Effector memory CD8-positive, alpha-beta T cell (primary cell): ENCODE results near the gene ABCB8.
"Not testable (repeated sequence)": the region's sequence is repeated elsewhere in the genome, so short reads cannot be mapped to it uniquely, and the experiment has no call there.

Experiments
- ATAC-seq: fragments of 150-1000 bp; cut with Tn5 transposase; replicated peaks from 2 replicates; pipeline ENCODE4 v1.10.0; 2021; ENCODE audit warnings: mild to moderate bottlenecking, moderate library complexity
- DNase-seq, 3 experiments: peaks; one replicate each; pipeline ENCODE4 v3.0.0; 2021
- H3K27ac Mint-ChIP-seq, 2 donors: one replicate each; pipeline ENCODE4 v1.8.0; 2022; ENCODE audit warnings: mild to moderate bottlenecking in 2 of 2, mixed read lengths in 2 of 2, moderate library complexity in 2 of 2
- H3K27me3 Mint-ChIP-seq, 2 donors: one replicate each; pipeline ENCODE4 v1.8.0; 2022; ENCODE audit warnings: mixed read lengths in 2 of 2
- H3K36me3 Mint-ChIP-seq: one replicate; pipeline ENCODE4 v1.8.0; 2022; ENCODE audit warnings: mild to moderate bottlenecking, moderate library complexity, mixed read lengths; ENCODE audit not compliant: insufficient read depth
- H3K4me1 Mint-ChIP-seq, 2 donors: one replicate each; pipeline ENCODE4 v1.8.0; 2022; ENCODE audit warnings: low read depth in 2 of 2, mixed read lengths in 2 of 2
- H3K4me3 Mint-ChIP-seq, 2 donors: one replicate each; pipeline ENCODE4 v1.8.0; 2022; ENCODE audit warnings: mild to moderate bottlenecking in 2 of 2, mixed read lengths in 2 of 2, moderate library complexity in 2 of 2
- H3K9me3 Mint-ChIP-seq, 2 donors: one replicate each; pipeline ENCODE4 v1.8.0; 2022; ENCODE audit warnings: mixed read lengths in 2 of 2

The ABCB8 gene

GRCh38 chr7:151001546-151001945 lies 26.7 kb upstream of the ABCB8 start:
- ATAC-seq, result no peak
- Mint-ChIP-seq H3K4me3 (no peak overlapping the region), H3K27ac (no peak overlapping the region), H3K36me3 (peaks cover 18% of the 10 kb centered on the region), H3K27me3 (peaks cover 0 to 7% of the 10 kb centered on the region in 2 donors), H3K9me3 (no peaks in the 10 kb centered on the region), H3K4me1 (peaks cover 7 to 22% of the 10 kb centered on the region in 2 donors)
- no peak for DNase-seq

- peaks cover 15% of the 10 kb centered on the region for H3K36me3 Mint-ChIP-seq
- H3K27me3 Mint-ChIP-seq, result no peaks in the 10 kb centered on the region
- ATAC-seq (no peak), DNase-seq (no peak)
- no peak overlapping the region for H3K27ac Mint-ChIP-seq
- H3K9me3 Mint-ChIP-seq, result no peaks in the 10 kb centered on the region
- H3K4me3 Mint-ChIP-seq, result no peak overlapping the region
- H3K4me1 Mint-ChIP-seq, result peaks cover 15 to 26% of the 10 kb centered on the region in 2 donors
Measured at GRCh38 chr7:151003572-151003971, 24.7 kb upstream of the ABCB8 start.

GRCh38 chr7:151005566-151005965 lies 22.7 kb upstream of the ABCB8 start:
- peaks cover 21 to 25% of the 10 kb centered on the region in 2 donors for H3K4me1 Mint-ChIP-seq

GRCh38 chr7:151006590-151007300 lies 21.5 kb upstream of the ABCB8 start:
- Mint-ChIP-seq H3K27ac (peak overlapping the region in 1 of 2 donors; percentile 88), H3K9me3 (no peaks in the 10 kb centered on the region), H3K27me3 (no peaks in the 10 kb centered on the region), H3K36me3 (peaks cover 7% of the 10 kb centered on the region), H3K4me1 (peaks cover 28 to 30% of the 10 kb centered on the region in 2 donors), H3K4me3 (peak overlapping the region in 1 of 2 donors; percentile 75)
- no peak for DNase-seq
- ATAC-seq, result no peak

More at GRCh38 chr7:151005566-151005965, 22.7 kb upstream of the ABCB8 start:
- no peak for DNase-seq
- Mint-ChIP-seq H3K9me3 (no peaks in the 10 kb centered on the region), H3K4me3 (peak overlapping the region in 1 of 2 donors; percentile 27), H3K36me3 (peaks cover 4% of the 10 kb centered on the region), H3K27me3 (no peaks in the 10 kb centered on the region), H3K27ac (no peak overlapping the region)
- no peak for ATAC-seq

GRCh38 chr7:151007469-151007898 lies 20.8 kb upstream of the ABCB8 start:
- Mint-ChIP-seq H3K4me1 (peaks cover 34 to 37% of the 10 kb centered on the region in 2 donors), H3K27ac (peak overlapping the region; percentile 82 to 88), H3K9me3 (no peaks in the 10 kb centered on the region), H3K4me3 (peak overlapping the region; percentile 75 to 84), H3K36me3 (peaks cover 13% of the 10 kb centered on the region), H3K27me3 (no peaks in the 10 kb centered on the region)
- ATAC-seq (no peak), DNase-seq (no peak)

GRCh38 chr7:151008143-151008510 lies 20.1 kb upstream of the ABCB8 start:
- Mint-ChIP-seq H3K9me3 (no peaks in the 10 kb centered on the region), H3K4me1 (peaks cover 37 to 41% of the 10 kb centered on the region in 2 donors), H3K27ac (peak overlapping the region; percentile 82 to 88), H3K36me3 (peaks cover 13% of the 10 kb centered on the region), H3K4me3 (peak overlapping the region; percentile 75 to 84), H3K27me3 (no peaks in the 10 kb centered on the region)
- ATAC-seq (peak; percentile 42), DNase-seq (no peak)

GRCh38 chr7:151008511-151009323 lies 19.5 kb upstream of the ABCB8 start:
- H3K27me3 Mint-ChIP-seq, result no peaks in the 10 kb centered on the region
- DNase-seq, result peak; percentile 84 to 85 (median 85)
- H3K4me1 Mint-ChIP-seq, result peaks cover 39 to 41% of the 10 kb centered on the region in 2 donors
- peaks cover 16% of the 10 kb centered on the region for H3K36me3 Mint-ChIP-seq
- H3K27ac Mint-ChIP-seq, result peak overlapping the region; percentile 82 to 88
- peak; percentile 57 for ATAC-seq
- no peaks in the 10 kb centered on the region for H3K9me3 Mint-ChIP-seq
- peak overlapping the region; percentile 75 to 84 for H3K4me3 Mint-ChIP-seq

- DNase-seq (no peak), ATAC-seq (no peak)
- H3K27me3 Mint-ChIP-seq, result no peaks in the 10 kb centered on the region
- peak overlapping the region in 1 of 2 donors; percentile 75 for H3K4me3 Mint-ChIP-seq
- H3K9me3 Mint-ChIP-seq, result no peaks in the 10 kb centered on the region
- peaks cover 24% of the 10 kb centered on the region for H3K36me3 Mint-ChIP-seq
- peak overlapping the region; percentile 82 to 97 for H3K27ac Mint-ChIP-seq
- H3K4me1 Mint-ChIP-seq, result peaks cover 42 to 46% of the 10 kb centered on the region in 2 donors
Measured at GRCh38 chr7:151009327-151010036, 18.8 kb upstream of the ABCB8 start.

- Mint-ChIP-seq H3K36me3 (peaks cover 29% of the 10 kb centered on the region), H3K4me3 (peak overlapping the region; percentile 55 to 65), H3K9me3 (no peaks in the 10 kb centered on the region), H3K27me3 (no peaks in the 10 kb centered on the region), H3K27ac (peak overlapping the region in 1 of 2 donors; percentile 97), H3K4me1 (peaks cover 47% of the 10 kb centered on the region in 2 donors)
- ATAC-seq (no peak), DNase-seq (no peak)
Measured at GRCh38 chr7:151010037-151010306, 18.3 kb upstream of the ABCB8 start.

GRCh38 chr7:151010307-151011096 lies 17.7 kb upstream of the ABCB8 start:
- Mint-ChIP-seq H3K36me3 (peaks cover 30% of the 10 kb centered on the region), H3K27ac (peak overlapping the region; percentile 97 to 98), H3K4me1 (peaks cover 51 to 53% of the 10 kb centered on the region in 2 donors), H3K9me3 (no peaks in the 10 kb centered on the region), H3K27me3 (no peaks in the 10 kb centered on the region), H3K4me3 (peak overlapping the region; percentile 55 to 65)
- peak in 2 of 3 experiments; percentile 29 to 34 for DNase-seq
- peak; percentile 16 for ATAC-seq

- DNase-seq, result no peak
- H3K27ac Mint-ChIP-seq, result peak overlapping the region; percentile 97 to 98
Measured at GRCh38 chr7:151011097-151011409, 17.2 kb upstream of the ABCB8 start.

GRCh38 chr7:151011616-151012015 lies 16.6 kb upstream of the ABCB8 start:
- DNase-seq, H3K9me3 Mint-ChIP-seq, H3K27me3 Mint-ChIP-seq, ATAC-seq: not testable (repeated sequence)
- peak overlapping the region; percentile 26 to 46 for H3K4me3 Mint-ChIP-seq
- peaks cover 33% of the 10 kb centered on the region for H3K36me3 Mint-ChIP-seq
- H3K4me1 Mint-ChIP-seq, result peaks cover 55% of the 10 kb centered on the region in 2 donors
- peak overlapping the region; percentile 97 to 98 for H3K27ac Mint-ChIP-seq

More at GRCh38 chr7:151011097-151011409, 17.2 kb upstream of the ABCB8 start:
- Mint-ChIP-seq H3K36me3 (peaks cover 30% of the 10 kb centered on the region), H3K9me3 (no peaks in the 10 kb centered on the region), H3K4me1 (peaks cover 53 to 55% of the 10 kb centered on the region in 2 donors), H3K4me3 (peak overlapping the region; percentile 55 to 65), H3K27me3 (no peaks in the 10 kb centered on the region)
- no peak for ATAC-seq
